ENCODE data around the gene GRM4. TPM values are rescaled to one million over a fixed set of nuclear protein-coding genes. Genes with fewer than 3 reads are reported as not detected.

Gene GRM4
- total and polyA plus RNA-seq, 11 donors = 0.20 TPM; not detected in 10

DNA sequence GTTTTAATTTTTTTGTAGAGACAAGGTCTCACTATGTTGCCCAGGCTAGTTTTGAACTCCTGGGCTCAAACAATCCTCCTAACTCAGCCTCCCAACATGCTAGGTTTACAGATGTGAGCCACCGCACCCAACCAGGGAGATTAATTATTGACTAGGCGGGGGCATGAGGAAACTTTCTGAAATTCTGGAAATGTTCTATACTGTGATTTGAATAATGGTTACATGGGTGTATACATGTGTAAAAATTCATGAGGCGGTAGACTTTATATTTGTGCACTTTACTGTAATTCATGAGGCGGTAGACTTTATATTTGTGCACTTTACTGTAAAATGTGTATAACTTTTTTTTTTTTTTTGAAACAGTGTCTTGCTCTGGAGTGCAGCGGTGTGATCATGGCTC lies 147.2 kb downstream of the GRM4 start:
- no peak for DNase-seq
- 94 to 97% (median 95%) methylated on average over 5 of the region's 5 CpGs for WGBS, 4 donors
- no peak for TF ChIP-seq POLR2A (IDR thresholded peaks at IDR 0.05)
- TF ChIP-seq, protein P1, sequence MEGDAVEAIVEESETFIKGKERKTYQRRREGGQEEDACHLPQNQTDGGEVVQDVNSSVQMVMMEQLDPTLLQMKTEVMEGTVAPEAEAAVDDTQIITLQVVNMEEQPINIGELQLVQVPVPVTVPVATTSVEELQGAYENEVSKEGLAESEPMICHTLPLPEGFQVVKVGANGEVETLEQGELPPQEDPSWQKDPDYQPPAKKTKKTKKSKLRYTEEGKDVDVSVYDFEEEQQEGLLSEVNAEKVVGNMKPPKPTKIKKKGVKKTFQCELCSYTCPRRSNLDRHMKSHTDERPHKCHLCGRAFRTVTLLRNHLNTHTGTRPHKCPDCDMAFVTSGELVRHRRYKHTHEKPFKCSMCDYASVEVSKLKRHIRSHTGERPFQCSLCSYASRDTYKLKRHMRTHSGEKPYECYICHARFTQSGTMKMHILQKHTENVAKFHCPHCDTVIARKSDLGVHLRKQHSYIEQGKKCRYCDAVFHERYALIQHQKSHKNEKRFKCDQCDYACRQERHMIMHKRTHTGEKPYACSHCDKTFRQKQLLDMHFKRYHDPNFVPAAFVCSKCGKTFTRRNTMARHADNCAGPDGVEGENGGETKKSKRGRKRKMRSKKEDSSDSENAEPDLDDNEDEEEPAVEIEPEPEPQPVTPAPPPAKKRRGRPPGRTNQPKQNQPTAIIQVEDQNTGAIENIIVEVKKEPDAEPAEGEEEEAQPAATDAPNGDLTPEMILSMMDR (IDR thresholded peaks at IDR 0.05) = no peak
- Histone ChIP-seq H3K4me3 (no peak overlapping the region), H3K4me1 (peaks cover 0 to 5% (median 0%) of the 10 kb centered on the region in 12 donors), H3K27me3 (peaks cover 0 to 36% (median 10%) of the 10 kb centered on the region in 9 donors), H3K27ac (no peak overlapping the region), H3K36me3 (no peaks in the 10 kb centered on the region), H3K9me3 (peaks cover 0 to 13% (median 3%) of the 10 kb centered on the region in 12 donors)
- intact Hi-C loops (cut with DNase I) = no loop called here
- ATAC-seq = no peak

DNA sequence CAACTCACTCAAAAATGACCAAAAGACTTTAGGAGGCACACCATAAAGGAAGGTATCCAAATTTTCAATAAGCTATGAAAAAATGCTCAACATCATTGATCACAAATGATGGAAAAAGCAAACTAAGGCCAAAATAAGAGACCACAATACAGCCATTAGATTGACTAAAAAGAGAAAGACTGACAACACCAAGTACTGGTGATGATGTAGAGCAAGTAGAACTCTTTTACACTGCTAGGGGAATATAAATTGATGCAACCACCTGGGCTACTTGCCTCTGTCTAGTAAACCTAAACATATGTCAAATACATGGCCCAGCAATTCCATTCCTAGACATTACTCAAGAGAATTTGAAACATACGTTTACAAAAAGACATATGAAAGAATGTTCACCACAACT lies 148.6 kb downstream of the GRM4 start:
- 90 to 95% (median 93%) methylated on average over 1 of the region's 1 CpG for WGBS, 4 donors

DNA sequence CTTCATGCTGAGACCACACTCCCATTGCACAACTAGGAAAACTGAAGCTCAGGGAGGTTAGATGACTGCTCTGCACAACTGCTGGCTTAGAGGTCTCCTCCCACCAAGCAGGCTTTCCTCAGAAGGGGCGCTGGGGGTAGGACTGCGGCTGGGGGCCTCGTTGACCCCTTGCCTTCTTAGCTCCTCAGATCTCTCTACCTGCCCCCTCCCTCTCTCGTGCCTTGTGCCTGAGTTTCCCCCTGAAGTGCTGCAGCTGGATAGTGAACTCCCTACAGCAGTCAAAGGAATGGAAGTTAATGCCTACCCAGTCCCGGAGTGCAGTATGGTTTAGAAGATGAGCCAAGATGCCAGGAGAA lies 149.8 kb downstream of the GRM4 start:
- Histone ChIP-seq H3K36me3 (no peaks in the 10 kb centered on the region), H3K27ac (no peak overlapping the region), H3K4me1 (peaks cover 0 to 5% (median 0%) of the 10 kb centered on the region in 12 donors), H3K4me3 (no peak overlapping the region), H3K9me3 (peaks cover 0 to 13% (median 2%) of the 10 kb centered on the region in 12 donors), H3K27me3 (peaks cover 0 to 38% (median 7%) of the 10 kb centered on the region in 9 donors)
- 56 to 65% (median 60%) methylated on average over 5 of the region's 5 CpGs for WGBS, 4 donors
- intact Hi-C loops (cut with DNase I) = no loop called here
- TF ChIP-seq, protein P1 (IDR thresholded peaks at IDR 0.05) = no peak
- no peak for TF ChIP-seq POLR2A (IDR thresholded peaks at IDR 0.05)
- peak in 1 of 5 donors; percentile 23 for DNase-seq
- no peak for ATAC-seq

More for the DNA sequence above, 148.6 kb downstream of the GRM4 start:
- Histone ChIP-seq H3K27ac (no peak overlapping the region), H3K9me3 (peaks cover 0 to 13% (median 2%) of the 10 kb centered on the region in 12 donors), H3K36me3 (no peaks in the 10 kb centered on the region), H3K4me3 (no peak overlapping the region), H3K27me3 (peaks cover 0 to 40% (median 12%) of the 10 kb centered on the region in 9 donors), H3K4me1 (peaks cover 0 to 5% (median 0%) of the 10 kb centered on the region in 12 donors)
- no peak for ATAC-seq
- TF ChIP-seq POLR2A (IDR thresholded peaks at IDR 0.05) = no peak
- TF ChIP-seq, protein P1 (IDR thresholded peaks at IDR 0.05) = no peak
- intact Hi-C loops (cut with DNase I) = no loop called here
- no peak for DNase-seq

DNA sequence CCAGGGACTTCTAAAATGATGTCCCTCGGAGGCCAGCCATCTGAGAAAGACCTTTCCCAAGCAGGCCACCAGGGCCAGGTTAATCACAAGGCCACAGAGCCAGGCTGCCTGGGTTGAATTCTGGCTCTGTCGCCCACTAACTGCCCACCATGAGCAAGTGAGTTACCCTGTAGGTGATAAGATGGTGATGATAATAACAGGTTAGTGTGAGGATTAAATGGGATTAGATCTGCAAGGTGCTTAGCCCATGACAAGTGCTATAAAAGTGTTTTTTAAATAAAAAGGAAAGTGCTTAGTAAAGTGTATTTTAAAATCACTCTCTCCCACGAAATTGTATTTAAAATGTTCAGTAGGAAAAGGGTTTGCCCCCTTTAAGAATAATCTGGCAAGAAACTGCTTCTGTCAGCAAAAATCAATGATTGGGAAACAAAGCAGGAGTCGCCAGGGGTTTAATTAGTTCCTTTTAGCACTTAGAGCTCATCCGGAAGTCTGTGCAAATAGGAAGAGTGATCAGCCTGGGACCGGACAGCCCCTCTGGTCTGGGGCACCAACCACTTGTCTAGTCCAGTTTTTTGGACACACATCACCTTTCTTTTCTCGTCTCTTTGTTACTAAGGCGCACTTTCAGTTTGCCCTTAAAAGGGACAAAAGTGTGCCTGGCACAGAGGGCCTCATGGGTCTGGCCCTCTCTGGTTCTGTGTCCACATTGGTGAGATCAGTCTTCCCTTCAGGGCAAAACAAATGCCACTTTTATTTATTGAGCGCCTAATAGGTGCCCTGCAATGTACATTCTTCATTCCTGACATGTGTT lies 150.4 kb downstream of the GRM4 start:
- TF ChIP-seq, protein P1 (IDR thresholded peaks at IDR 0.05) = no peak
- ATAC-seq (no peak), DNase-seq (no peak)
- H3K4me1 ChIP-seq = peaks cover 0 to 5% (median 0%) of the 10 kb centered on the region in 12 donors
- no peak overlapping the region for H3K27ac ChIP-seq
- H3K27me3 ChIP-seq = peaks cover 0 to 42% (median 7%) of the 10 kb centered on the region in 9 donors
- intact Hi-C loops (cut with DNase I) = no loop called here
- no peaks in the 10 kb centered on the region for H3K36me3 ChIP-seq
- no peak overlapping the region for H3K4me3 ChIP-seq
- H3K9me3 ChIP-seq = peaks cover 0 to 13% (median 2%) of the 10 kb centered on the region in 12 donors
- 48 to 58% (median 52%) methylated on average over 9 of the region's 9 CpGs for WGBS, 4 donors

Data from heart left ventricle (tissue), 16 donors.